ENCODE results near the gene ODF2L.

- TF ChIP-seq CTCF (IDR thresholded peaks at IDR 0.05) (no peak), POLR2A (IDR thresholded peaks at IDR 0.05) (no peak)
These were observed 49.7 kb downstream of the ODF2L start for GRCh38 chr1:86346388-86346787.

All from testis (tissue), 2 donors.